Left colon (tissue), 2 donors: Measurements from ENCODE around the gene CTNNA3. TPM values are rescaled to one million over a fixed set of nuclear protein-coding genes. Genes with fewer than 3 reads are reported as not detected.

Experiments used
- ATAC-seq: fragments of 200-7000 bp; cut with Tn5 transposase; one replicate; pipeline ENCODE4 v1.9.1; 2020; ENCODE audit warnings: mild to moderate bottlenecking, moderate library complexity
- DNase-seq, 2 donors: peaks; one replicate each; pipeline ENCODE4 v3.0.0-alpha.2; 2020
- intact Hi-C, 2 donors: fragments of 100-400 bp; cut with DNase I in 1 of 2; cut with micrococcal nuclease in 1 of 2; formaldehyde crosslinking; loops; one replicate each; pipeline versions ENCODE4 v1.11.2 to v1.14.0; 2022; cut with DNase I, micrococcal nuclease
- total RNA-seq, 2 donors: library from RNA; stranded (reverse); fragmentation: NEBNext Ultra II Directional; extraction: Animal tissue kit (Norgen Biotek cat#: 25700); gene quantifications; one replicate each; pipeline ENCODE4 v1.2.1, GENCODE V29; 2021
- donor health status: DM: no; HTN: no; CAD: no.
- donor health status: DM: yes; HTN: yes; CAD: no.

The CTNNA3 gene
- total RNA-seq, 2 donors from 2014 or later: 0.21 to 1.0 TPM

GRCh38 chr10:66784770-66785169, 911.2 kb downstream of the CTNNA3 start:
- no peak for ATAC-seq
- DNase-seq: no peak
- intact Hi-C loops: no loop called here

GRCh38 chr10:66783316-66783715, 912.7 kb downstream of the CTNNA3 start:
- DNase-seq (no peak), ATAC-seq (no peak)
- intact Hi-C loops: no loop called here

- ATAC-seq (no peak), DNase-seq (no peak)
- intact Hi-C loops: no loop called here
Observed at GRCh38 chr10:66782776-66783175, 913.2 kb downstream of the CTNNA3 start.

- DNase-seq: no peak
- intact Hi-C loops: no loop called here
- ATAC-seq: no peak
Observed at GRCh38 chr10:66782144-66782543, 913.9 kb downstream of the CTNNA3 start.

- ATAC-seq: no peak
- DNase-seq: no peak
- intact Hi-C loops: no loop called here
Observed at GRCh38 chr10:66780796-66781195, 915.2 kb downstream of the CTNNA3 start.

- intact Hi-C loops: no loop called here
- ATAC-seq (no peak), DNase-seq (no peak)
Observed at GRCh38 chr10:66778351-66778750, 917.6 kb downstream of the CTNNA3 start.

GRCh38 chr10:66777665-66778064, 918.3 kb downstream of the CTNNA3 start:
- intact Hi-C loops: no loop called here
- DNase-seq (no peak), ATAC-seq (no peak)

- intact Hi-C loops: no loop called here
- DNase-seq (no peak), ATAC-seq (no peak)
Observed at GRCh38 chr10:66773472-66773817, 922.5 kb downstream of the CTNNA3 start.

GRCh38 chr10:66772548-66773471, 923.2 kb downstream of the CTNNA3 start:
- intact Hi-C loops: no loop called here
- DNase-seq (no peak), ATAC-seq (no peak)

GRCh38 chr10:66767707-66768106, 928.3 kb downstream of the CTNNA3 start:
- ATAC-seq (no peak), DNase-seq (no peak)
- intact Hi-C loops: no loop called here

- intact Hi-C loops: no loop called here
- DNase-seq (no peak), ATAC-seq (no peak)
Observed at GRCh38 chr10:66762218-66762729, 933.7 kb downstream of the CTNNA3 start.

GRCh38 chr10:66760941-66761340, 935.1 kb downstream of the CTNNA3 start:
- no peak for ATAC-seq
- intact Hi-C loops: no loop called here
- DNase-seq: no peak

GRCh38 chr10:66755474-66755873, 940.5 kb downstream of the CTNNA3 start:
- no peak for ATAC-seq
- DNase-seq: no peak
- intact Hi-C loops: no loop called here

GRCh38 chr10:66752714-66753113, 943.3 kb downstream of the CTNNA3 start:
- ATAC-seq (no peak), DNase-seq (no peak)
- intact Hi-C loops: no loop called here

GRCh38 chr10:66748217-66748616, 947.8 kb downstream of the CTNNA3 start:
- ATAC-seq: no peak
- intact Hi-C loops: no loop called here
- no peak for DNase-seq

- DNase-seq (no peak), ATAC-seq (no peak)
- intact Hi-C loops: no loop called here
Observed at GRCh38 chr10:66747451-66747850, 948.5 kb downstream of the CTNNA3 start.

- intact Hi-C loops: no loop called here
- DNase-seq (no peak), ATAC-seq (no peak)
Observed at GRCh38 chr10:66746711-66747110, 949.3 kb downstream of the CTNNA3 start.

GRCh38 chr10:66746246-66746645, 949.7 kb downstream of the CTNNA3 start:
- intact Hi-C loops: no loop called here
- DNase-seq (no peak), ATAC-seq (no peak)

GRCh38 chr10:66744915-66745314, 951.1 kb downstream of the CTNNA3 start:
- intact Hi-C loops: no loop called here
- DNase-seq (no peak), ATAC-seq (no peak)

GRCh38 chr10:66737241-66737640, 958.8 kb downstream of the CTNNA3 start:
- ATAC-seq (no peak), DNase-seq (no peak)
- intact Hi-C loops: no loop called here
